Activated CD8-positive, alpha-beta memory T cell treated with anti-CD3 and anti-CD28 coated beads, Interleukin-2, amount 50 U/mL, for 24 hours (primary cell): ENCODE results near the gene NCOA4.
A peak's percentile ranks its signal among the peaks of the same experiment; 100 is the strongest.
"Not testable (repeated sequence)": the region's sequence is repeated elsewhere in the genome, so short reads cannot be mapped to it uniquely, and the experiment has no call there.

Experiments
- DNase-seq: peaks from one replicate; pipeline ENCODE4 v3.0.0-alpha.2; 2020; ENCODE audit errors: extremely low read depth

The NCOA4 gene

GRCh38 chr10:46052057-46052790, 21.8 kb upstream of the NCOA4 start:
- DNase-seq = no peak

- DNase-seq = no peak
Measured at GRCh38 chr10:46050941-46051623, 20.7 kb upstream of the NCOA4 start.

- not testable (repeated sequence) for DNase-seq
Measured at GRCh38 chr10:46049497-46049831, 19.0 kb upstream of the NCOA4 start.

GRCh38 chr10:46048152-46048551, 17.7 kb upstream of the NCOA4 start:
- DNase-seq = no peak

GRCh38 chr10:46046261-46046660, 15.8 kb upstream of the NCOA4 start, which contains the start of gene MSMB:
MSMB (minus strand) TSS chr10:46046269; CDS start chr10:46046237, 32 bp downstream.
- no peak for DNase-seq

GRCh38 chr10:46042527-46042926, 12.1 kb upstream of the NCOA4 start:
- no peak for DNase-seq

GRCh38 chr10:46040004-46040403, 9.6 kb upstream of the NCOA4 start:
- no peak for DNase-seq

GRCh38 chr10:46037107-46037825, 6.8 kb upstream of the NCOA4 start:
- DNase-seq = no peak

- DNase-seq = no peak
Measured at GRCh38 chr10:46035923-46036849, 5.8 kb upstream of the NCOA4 start.

GRCh38 chr10:46033602-46034011, 3.2 kb upstream of the NCOA4 start:
- DNase-seq = no peak

- DNase-seq = no peak
Measured at GRCh38 chr10:46031648-46032532, 1.5 kb upstream of the NCOA4 start.

GRCh38 chr10:46029461-46030030, 877 bp downstream of the NCOA4 start:
- DNase-seq = no peak

- no peak for DNase-seq
Measured at GRCh38 chr10:46028584-46029460, 1.6 kb downstream of the NCOA4 start.

GRCh38 chr10:46026106-46026505, 4.3 kb downstream of the NCOA4 start:
- no peak for DNase-seq

GRCh38 chr10:46025406-46025805, 5.0 kb downstream of the NCOA4 start:
- no peak for DNase-seq

GRCh38 chr10:46024948-46025347, 5.5 kb downstream of the NCOA4 start:
- DNase-seq = no peak

- DNase-seq = peak; percentile 54
Measured at GRCh38 chr10:46022978-46023702, 7.3 kb downstream of the NCOA4 start.

GRCh38 chr10:46020344-46020657, 10.1 kb downstream of the NCOA4 start:
- no peak for DNase-seq
